Measurements from ENCODE around the gene TBX6. TPM values are rescaled to one million over a fixed set of nuclear protein-coding genes. Genes with fewer than 3 reads are reported as not detected.

The TBX6 gene, protein sequence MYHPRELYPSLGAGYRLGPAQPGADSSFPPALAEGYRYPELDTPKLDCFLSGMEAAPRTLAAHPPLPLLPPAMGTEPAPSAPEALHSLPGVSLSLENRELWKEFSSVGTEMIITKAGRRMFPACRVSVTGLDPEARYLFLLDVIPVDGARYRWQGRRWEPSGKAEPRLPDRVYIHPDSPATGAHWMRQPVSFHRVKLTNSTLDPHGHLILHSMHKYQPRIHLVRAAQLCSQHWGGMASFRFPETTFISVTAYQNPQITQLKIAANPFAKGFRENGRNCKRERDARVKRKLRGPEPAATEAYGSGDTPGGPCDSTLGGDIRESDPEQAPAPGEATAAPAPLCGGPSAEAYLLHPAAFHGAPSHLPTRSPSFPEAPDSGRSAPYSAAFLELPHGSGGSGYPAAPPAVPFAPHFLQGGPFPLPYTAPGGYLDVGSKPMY
- total RNA-seq = 0.52 TPM
- polyA plus RNA-seq = 2.6 TPM
- long read RNA-seq, donor 1 = 0 reads
- long read RNA-seq, donor 2 = 0 reads
- long read RNA-seq, donor 3 = 0 reads
- long read RNA-seq, donor 4 = 0 reads
- long read RNA-seq, donor 5 = 0 reads
- long read RNA-seq, donor 6 = 0 reads
- long read RNA-seq, donor 7 = 0 reads
- long read RNA-seq, donor 8 = 0 reads
- long read RNA-seq, donor 9 = 0 reads
- long read RNA-seq, donor 10 = 0 reads

DNA sequence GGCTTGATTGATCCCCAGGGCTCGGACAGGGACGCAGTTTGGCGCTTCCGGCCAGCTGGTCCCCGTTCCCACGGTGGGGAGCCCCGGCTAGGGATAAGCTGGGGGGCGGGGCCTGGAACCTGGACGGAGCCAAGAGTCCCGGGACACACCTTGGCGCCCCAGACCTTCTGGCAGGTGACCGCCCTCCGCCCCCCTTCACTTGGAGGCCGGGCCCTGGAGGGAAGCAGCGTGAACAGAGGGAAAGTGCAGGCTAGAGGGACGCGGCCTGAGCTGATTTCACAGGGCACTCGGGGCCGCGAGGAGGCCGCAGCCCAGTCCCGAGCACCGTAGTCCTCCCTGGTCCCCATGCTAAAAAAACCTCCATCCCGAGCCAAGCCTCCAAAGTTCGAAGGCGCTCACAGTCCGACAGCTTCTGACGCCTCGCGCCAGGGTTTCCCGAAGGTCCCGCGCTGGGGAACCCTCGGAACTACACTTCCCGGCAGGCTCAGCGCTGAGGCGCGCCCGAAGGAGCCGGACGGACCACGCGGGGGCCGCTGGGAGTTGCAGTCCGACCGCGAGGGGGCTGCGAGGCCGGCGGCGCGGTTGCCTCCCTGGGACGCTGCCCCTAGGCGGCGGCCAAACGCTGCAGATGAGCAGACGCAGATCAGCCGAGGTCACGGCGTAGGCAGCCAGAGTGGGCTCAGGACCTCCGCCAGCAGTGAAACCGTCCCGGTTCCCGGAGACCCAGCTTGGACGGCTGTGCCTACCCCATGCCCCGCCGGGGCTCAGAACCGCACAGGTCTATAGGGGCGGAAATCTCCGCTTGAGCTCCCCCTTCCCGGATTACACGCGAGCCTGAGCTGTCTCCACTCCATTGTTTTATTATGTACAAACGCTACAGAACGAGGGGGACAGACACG lies at the start of gene TBX6:
TSS of gene TBX6 (minus strand) at position 451 of the 899 bp plus-strand sequence. CDS start 731 bp downstream, outside the sequence.
- H3K27ac ChIP-seq (ENCODE audit: low read depth in 1 of 2, low read length in 1 of 2) = peak within 1 kb of the TSS; percentile 78 to 93
- peak; percentile 72 to 96 (median 86) for DNase-seq (ENCODE audit: low read depth in 6 of 9, low spot score in 9 of 9)
- H3K9me3 ChIP-seq (ENCODE audit: control insufficient read depth in 2 of 2, insufficient read depth in 1 of 2, low read length in 1 of 2) = peaks cover under 1 to 13% of the 10 kb centered on the region in 2 donors
- peaks cover 20 to 21% of the 10 kb centered on the region in 2 donors for H3K36me3 ChIP-seq (ENCODE audit: control insufficient read depth in 2 of 2, insufficient read depth in 2 of 2, low read length in 1 of 2)
- H3K27me3 ChIP-seq (ENCODE audit: control insufficient read depth in 2 of 2, insufficient read depth in 1 of 2, low read length in 1 of 2) = no peaks in the 10 kb centered on the region
- H3K4me3 ChIP-seq (ENCODE audit: low read length in 2 of 2) = peak within 1 kb of the TSS; percentile 64 to 70
- WGBS = 2% methylated on average over 76 of the region's 76 CpGs
- peaks cover 29 to 60% of the 10 kb centered on the region in 2 donors for H3K4me1 ChIP-seq (ENCODE audit: control insufficient read depth in 2 of 2, insufficient read depth in 2 of 2, low read length in 2 of 2)

DNA sequence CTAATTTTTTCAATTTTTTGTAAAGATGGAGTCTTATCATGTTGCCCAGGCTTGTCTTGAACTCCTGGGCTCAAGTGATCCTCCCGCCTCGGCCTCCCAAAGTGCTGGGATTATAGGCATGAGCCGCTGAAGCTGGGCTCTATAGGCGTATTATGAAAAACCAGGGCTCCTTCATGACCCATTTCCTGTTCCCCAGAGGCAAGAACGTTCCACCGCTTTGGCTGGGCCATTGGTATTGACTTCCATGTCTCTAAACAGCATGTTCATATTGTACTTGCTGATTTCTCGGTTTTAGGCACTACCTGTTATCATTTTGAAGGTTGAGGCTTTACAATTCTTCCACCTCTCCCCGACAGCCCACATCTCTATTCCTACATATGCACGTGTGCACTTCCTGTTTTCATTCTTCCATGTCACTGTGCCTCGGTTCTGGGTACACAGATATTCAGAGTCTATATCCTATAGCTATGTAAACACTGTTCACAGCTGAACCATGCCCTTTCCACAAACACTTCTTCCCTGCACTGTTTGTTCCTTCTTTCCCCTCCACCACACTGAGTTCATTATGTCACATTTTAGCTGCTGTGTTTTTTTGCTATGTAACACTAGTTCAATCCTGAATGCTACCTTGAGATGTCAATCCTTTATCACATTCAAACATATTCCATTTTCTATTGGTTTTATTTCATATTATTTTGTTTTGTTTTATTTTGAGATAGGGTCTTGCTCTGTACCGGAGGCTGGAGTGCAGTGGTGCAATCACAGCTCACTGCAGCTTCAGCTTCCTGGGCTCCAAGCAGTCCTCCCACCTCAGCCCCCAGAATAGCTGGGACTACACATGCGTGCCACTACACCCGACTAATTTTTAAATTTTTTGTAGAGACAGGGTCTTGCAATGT lies 48.1 kb upstream of the TBX6 start:
- H3K9me3 ChIP-seq (ENCODE audit: control insufficient read depth in 2 of 2, insufficient read depth in 1 of 2, low read length in 1 of 2) = no peaks in the 10 kb centered on the region
- H3K4me1 ChIP-seq (ENCODE audit: control insufficient read depth in 2 of 2, insufficient read depth in 2 of 2, low read length in 2 of 2) = peaks cover 7 to 15% of the 10 kb centered on the region in 2 donors
- 68% methylated on average over 13 of the region's 13 CpGs for WGBS
- no peaks in the 10 kb centered on the region for H3K27me3 ChIP-seq (ENCODE audit: control insufficient read depth in 2 of 2, insufficient read depth in 1 of 2, low read length in 1 of 2)
- peak overlapping the region; percentile 19 to 38 for H3K27ac ChIP-seq (ENCODE audit: low read depth in 1 of 2, low read length in 1 of 2)
- H3K36me3 ChIP-seq (ENCODE audit: control insufficient read depth in 2 of 2, insufficient read depth in 2 of 2, low read length in 1 of 2) = no peaks in the 10 kb centered on the region
- H3K4me3 ChIP-seq (ENCODE audit: low read length in 2 of 2) = no peak overlapping the region
- DNase-seq (ENCODE audit: low read depth in 6 of 9, low spot score in 9 of 9) = peak in 2 of 9 donors; percentile 18 to 52

DNA sequence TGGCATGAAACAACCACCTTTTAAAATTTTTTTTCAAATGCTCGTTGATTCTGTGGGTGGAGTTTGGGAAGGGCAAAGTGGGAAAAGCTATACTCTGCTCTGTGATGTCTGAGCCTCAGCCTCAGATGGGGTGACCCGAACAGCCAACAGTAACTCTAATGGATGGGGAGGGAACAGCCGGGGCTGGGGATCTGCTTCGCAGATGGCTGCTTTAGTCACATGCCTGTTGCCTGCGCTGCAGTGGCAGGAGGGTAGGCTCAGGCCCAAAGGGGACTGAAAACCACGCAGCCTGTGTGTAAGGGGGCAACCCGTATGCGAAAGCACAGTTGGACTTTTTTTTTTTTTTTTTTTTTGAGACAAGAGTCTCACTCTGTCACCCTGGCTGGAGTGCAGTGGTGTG lies 46.2 kb upstream of the TBX6 start:
- no peak for DNase-seq (ENCODE audit: low read depth in 6 of 9, low spot score in 9 of 9)
- H3K4me1 ChIP-seq (ENCODE audit: control insufficient read depth in 2 of 2, insufficient read depth in 2 of 2, low read length in 2 of 2) = peaks cover 7 to 14% of the 10 kb centered on the region in 2 donors
- 90% methylated on average over 8 of the region's 8 CpGs for WGBS
- no peaks in the 10 kb centered on the region for H3K9me3 ChIP-seq (ENCODE audit: control insufficient read depth in 2 of 2, insufficient read depth in 1 of 2, low read length in 1 of 2)
- H3K36me3 ChIP-seq (ENCODE audit: control insufficient read depth in 2 of 2, insufficient read depth in 2 of 2, low read length in 1 of 2) = no peaks in the 10 kb centered on the region
- H3K27ac ChIP-seq (ENCODE audit: low read depth in 1 of 2, low read length in 1 of 2) = no peak overlapping the region
- no peak overlapping the region for H3K4me3 ChIP-seq (ENCODE audit: low read length in 2 of 2)
- no peaks in the 10 kb centered on the region for H3K27me3 ChIP-seq (ENCODE audit: control insufficient read depth in 2 of 2, insufficient read depth in 1 of 2, low read length in 1 of 2)

DNA sequence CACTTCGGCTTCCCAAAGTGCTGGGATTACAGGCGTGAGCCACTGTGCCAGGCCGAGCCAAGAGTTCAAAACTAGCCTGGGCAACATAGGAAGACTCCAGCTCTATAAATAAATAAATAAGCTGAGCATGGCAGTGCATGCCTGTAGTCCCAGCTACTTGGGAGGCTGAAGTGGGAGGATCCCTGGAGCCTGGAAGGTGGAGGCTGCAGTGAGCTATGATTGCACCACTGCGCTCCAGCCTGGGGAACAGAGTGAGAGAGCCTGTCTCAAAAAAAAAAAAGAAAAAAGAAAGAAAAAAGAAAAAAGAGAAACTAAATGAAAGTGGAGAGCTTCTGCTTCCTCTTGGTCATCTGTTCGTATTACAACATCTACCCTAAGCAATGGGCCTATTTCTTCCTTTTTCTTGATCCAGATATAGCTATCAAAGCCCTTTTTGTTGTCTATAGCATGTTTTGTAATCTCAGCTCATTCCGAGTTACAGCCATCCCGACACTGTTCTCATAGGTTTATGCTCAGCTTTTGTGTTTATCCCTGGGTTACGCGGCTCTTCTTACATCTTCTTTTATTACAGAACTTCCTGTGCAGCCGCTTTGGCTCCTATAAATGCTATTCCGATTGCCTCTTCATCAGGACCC lies 45.4 kb upstream of the TBX6 start:
- Histone ChIP-seq H3K27ac (ENCODE audit: low read depth in 1 of 2, low read length in 1 of 2) (no peak overlapping the region), H3K4me1 (ENCODE audit: control insufficient read depth in 2 of 2, insufficient read depth in 2 of 2, low read length in 2 of 2) (peaks cover 7 to 13% of the 10 kb centered on the region in 2 donors), H3K36me3 (ENCODE audit: control insufficient read depth in 2 of 2, insufficient read depth in 2 of 2, low read length in 1 of 2) (no peaks in the 10 kb centered on the region), H3K27me3 (ENCODE audit: control insufficient read depth in 2 of 2, insufficient read depth in 1 of 2, low read length in 1 of 2) (no peaks in the 10 kb centered on the region), H3K9me3 (ENCODE audit: control insufficient read depth in 2 of 2, insufficient read depth in 1 of 2, low read length in 1 of 2) (no peaks in the 10 kb centered on the region), H3K4me3 (ENCODE audit: low read length in 2 of 2) (no peak overlapping the region)
- DNase-seq (ENCODE audit: low read depth in 6 of 9, low spot score in 9 of 9) = no peak
- WGBS = 95% methylated on average over 11 of the region's 11 CpGs

DNA sequence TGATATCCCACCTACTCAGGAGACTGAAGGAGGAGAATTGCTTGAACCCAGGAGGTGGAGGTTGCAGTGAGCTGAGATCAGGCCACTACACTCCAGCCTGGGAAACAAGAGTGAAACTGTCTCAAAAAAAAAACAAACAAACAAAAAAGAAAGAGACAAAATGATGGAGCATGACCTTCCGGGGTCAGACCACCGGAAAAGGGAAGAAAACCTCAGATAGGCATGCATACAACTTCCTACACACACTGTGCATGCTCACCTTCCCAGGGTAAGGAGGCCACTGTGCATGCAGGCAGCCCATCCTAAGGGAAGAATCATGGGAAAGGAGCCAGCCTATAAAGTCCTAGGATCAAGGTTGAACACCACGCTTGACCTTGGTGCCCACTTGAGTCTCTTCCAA lies 40.9 kb upstream of the TBX6 start:
- peaks cover 0 to 6% of the 10 kb centered on the region in 2 donors for H3K4me1 ChIP-seq (ENCODE audit: control insufficient read depth in 2 of 2, insufficient read depth in 2 of 2, low read length in 2 of 2)
- H3K27me3 ChIP-seq (ENCODE audit: control insufficient read depth in 2 of 2, insufficient read depth in 1 of 2, low read length in 1 of 2) = no peaks in the 10 kb centered on the region
- no peak overlapping the region for H3K27ac ChIP-seq (ENCODE audit: low read depth in 1 of 2, low read length in 1 of 2)
- DNase-seq (ENCODE audit: low read depth in 6 of 9, low spot score in 9 of 9) = no peak
- no peaks in the 10 kb centered on the region for H3K36me3 ChIP-seq (ENCODE audit: control insufficient read depth in 2 of 2, insufficient read depth in 2 of 2, low read length in 1 of 2)
- 89% methylated on average over 3 of the region's 3 CpGs for WGBS
- H3K9me3 ChIP-seq (ENCODE audit: control insufficient read depth in 2 of 2, insufficient read depth in 1 of 2, low read length in 1 of 2) = peaks cover 0 to 8% of the 10 kb centered on the region in 2 donors
- no peak overlapping the region for H3K4me3 ChIP-seq (ENCODE audit: low read length in 2 of 2)

DNA sequence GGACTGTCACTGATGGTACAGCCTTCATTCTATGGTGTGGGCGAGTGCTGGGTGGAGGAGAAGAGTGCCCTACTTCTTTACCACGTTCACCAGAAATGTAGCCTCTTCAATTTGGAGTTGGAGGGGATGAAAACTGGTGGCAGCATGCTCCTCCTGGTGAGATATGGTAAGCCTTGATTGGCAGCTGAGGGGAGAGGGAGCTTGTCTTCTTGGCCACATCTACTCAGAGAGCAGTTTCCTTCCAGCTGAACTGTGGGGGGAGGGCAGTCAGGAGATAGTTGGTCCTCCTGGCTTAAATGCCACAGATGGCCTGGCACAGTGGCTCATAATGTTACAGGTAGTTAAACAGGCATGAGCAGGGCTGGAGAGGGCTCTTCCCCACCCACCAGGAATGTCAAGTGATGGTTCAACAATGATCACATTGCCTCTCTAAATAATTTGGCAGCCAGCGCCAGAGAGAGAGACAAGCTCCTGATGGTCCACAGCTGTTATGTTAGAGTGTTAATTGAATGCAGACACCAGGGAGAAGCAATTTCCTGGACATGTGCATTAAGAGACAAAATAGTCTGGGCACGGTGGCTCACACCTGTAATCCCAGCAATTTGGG lies 40.2 kb upstream of the TBX6 start:
- H3K36me3 ChIP-seq (ENCODE audit: control insufficient read depth in 2 of 2, insufficient read depth in 2 of 2, low read length in 1 of 2) = no peaks in the 10 kb centered on the region
- no peak for DNase-seq (ENCODE audit: low read depth in 6 of 9, low spot score in 9 of 9)
- no peak overlapping the region for H3K4me3 ChIP-seq (ENCODE audit: low read length in 2 of 2)
- no peaks in the 10 kb centered on the region for H3K27me3 ChIP-seq (ENCODE audit: control insufficient read depth in 2 of 2, insufficient read depth in 1 of 2, low read length in 1 of 2)
- WGBS = 95% methylated on average over 4 of the region's 4 CpGs
- no peak overlapping the region for H3K27ac ChIP-seq (ENCODE audit: low read depth in 1 of 2, low read length in 1 of 2)
- H3K4me1 ChIP-seq (ENCODE audit: control insufficient read depth in 2 of 2, insufficient read depth in 2 of 2, low read length in 2 of 2) = peaks cover 0 to 6% of the 10 kb centered on the region in 2 donors
- H3K9me3 ChIP-seq (ENCODE audit: control insufficient read depth in 2 of 2, insufficient read depth in 1 of 2, low read length in 1 of 2) = peaks cover 0 to 8% of the 10 kb centered on the region in 2 donors

DNA sequence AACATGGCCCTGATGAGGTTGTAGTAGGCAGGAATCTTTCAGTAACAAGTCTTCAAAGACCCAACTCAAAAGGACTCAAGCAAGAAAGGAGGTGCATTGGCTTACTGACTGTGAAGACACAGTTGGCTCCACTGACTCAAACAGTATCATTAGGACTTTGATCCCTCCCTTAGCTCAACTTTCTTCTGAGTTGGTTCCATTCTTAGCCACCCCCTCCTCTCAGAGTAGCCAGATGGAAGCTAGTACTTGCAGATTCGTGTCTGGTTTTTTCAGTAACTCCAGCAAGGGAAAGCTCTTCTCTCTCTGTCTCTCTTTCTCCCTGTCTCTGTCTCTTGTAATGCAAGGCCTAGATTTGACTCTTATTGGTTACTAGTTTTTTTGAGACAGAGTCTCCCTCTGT lies 36.3 kb upstream of the TBX6 start:
- no peaks in the 10 kb centered on the region for H3K36me3 ChIP-seq (ENCODE audit: control insufficient read depth in 2 of 2, insufficient read depth in 2 of 2, low read length in 1 of 2)
- no peak overlapping the region for H3K4me3 ChIP-seq (ENCODE audit: low read length in 2 of 2)
- H3K27me3 ChIP-seq (ENCODE audit: control insufficient read depth in 2 of 2, insufficient read depth in 1 of 2, low read length in 1 of 2) = no peaks in the 10 kb centered on the region
- peaks cover 2 to 11% of the 10 kb centered on the region in 2 donors for H3K4me1 ChIP-seq (ENCODE audit: control insufficient read depth in 2 of 2, insufficient read depth in 2 of 2, low read length in 2 of 2)
- WGBS = 98% methylated on average over 1 of the region's 1 CpG
- H3K27ac ChIP-seq (ENCODE audit: low read depth in 1 of 2, low read length in 1 of 2) = no peak overlapping the region
- H3K9me3 ChIP-seq (ENCODE audit: control insufficient read depth in 2 of 2, insufficient read depth in 1 of 2, low read length in 1 of 2) = peaks cover 0 to 8% of the 10 kb centered on the region in 2 donors
- no peak for DNase-seq (ENCODE audit: low read depth in 6 of 9, low spot score in 9 of 9)

Data from thymus (tissue), 14 donors.